Astrocyte (in vitro differentiated cells and primary cell): ENCODE data around the gene CCDC110.

ENCODE experiments used
- EZH2 ChIP-seq: IDR thresholded peaks from 2 replicates; pipeline ENCODE4 v1.6.1; 2012; ENCODE audit warnings: mild to moderate bottlenecking, low read length, inconsistent platforms; ENCODE audit not compliant: insufficient read depth
- TF ChIP-seq, protein P1 (sequence below): IDR thresholded peaks from 2 replicates; pipeline ENCODE4 v1.5.1; 2011; ENCODE audit warnings: low read depth, mild to moderate bottlenecking, inconsistent platforms, low read length, moderate library complexity; ENCODE audit not compliant: insufficient read depth

DNA sequence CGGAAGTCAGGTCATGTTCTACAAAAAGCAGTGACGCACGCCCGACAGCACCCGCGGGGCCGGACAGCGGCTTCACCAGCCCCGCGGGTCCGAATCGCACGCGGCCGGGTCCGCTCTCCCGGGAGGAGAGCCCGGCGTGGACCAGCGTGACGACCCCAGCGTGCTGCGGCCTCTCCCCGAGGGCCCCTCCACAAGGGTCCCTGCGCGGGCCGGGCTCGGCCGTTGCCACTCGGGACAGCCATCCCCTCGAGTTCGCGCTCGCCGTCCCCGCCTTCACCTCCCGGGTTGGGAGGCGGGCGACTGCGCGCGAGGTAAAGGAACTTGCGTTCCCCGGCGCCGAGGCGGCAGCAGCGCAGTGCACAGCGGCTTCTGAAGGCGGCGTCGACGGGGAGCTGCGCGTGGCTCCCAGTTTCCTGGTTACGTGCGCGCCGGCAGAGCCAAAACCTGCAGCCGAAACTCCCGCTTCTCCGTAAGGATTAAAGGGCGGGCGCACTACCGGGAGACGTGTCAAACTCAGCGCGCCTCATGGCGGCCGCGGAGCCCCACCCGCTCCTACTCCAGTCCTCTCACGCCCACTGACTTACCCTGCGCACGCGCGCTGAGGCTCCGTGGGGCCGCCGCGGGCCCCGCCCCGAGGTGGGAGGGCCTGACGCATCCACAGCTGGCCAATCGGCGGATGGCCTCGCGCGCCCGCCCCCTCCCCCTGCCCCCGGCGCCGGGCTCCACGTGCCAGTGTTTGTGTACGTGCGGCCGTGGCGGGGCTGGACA, 75.4 kb downstream of the CCDC110 start:
- no peak for TF ChIP-seq EZH2
- TF ChIP-seq, protein P1, sequence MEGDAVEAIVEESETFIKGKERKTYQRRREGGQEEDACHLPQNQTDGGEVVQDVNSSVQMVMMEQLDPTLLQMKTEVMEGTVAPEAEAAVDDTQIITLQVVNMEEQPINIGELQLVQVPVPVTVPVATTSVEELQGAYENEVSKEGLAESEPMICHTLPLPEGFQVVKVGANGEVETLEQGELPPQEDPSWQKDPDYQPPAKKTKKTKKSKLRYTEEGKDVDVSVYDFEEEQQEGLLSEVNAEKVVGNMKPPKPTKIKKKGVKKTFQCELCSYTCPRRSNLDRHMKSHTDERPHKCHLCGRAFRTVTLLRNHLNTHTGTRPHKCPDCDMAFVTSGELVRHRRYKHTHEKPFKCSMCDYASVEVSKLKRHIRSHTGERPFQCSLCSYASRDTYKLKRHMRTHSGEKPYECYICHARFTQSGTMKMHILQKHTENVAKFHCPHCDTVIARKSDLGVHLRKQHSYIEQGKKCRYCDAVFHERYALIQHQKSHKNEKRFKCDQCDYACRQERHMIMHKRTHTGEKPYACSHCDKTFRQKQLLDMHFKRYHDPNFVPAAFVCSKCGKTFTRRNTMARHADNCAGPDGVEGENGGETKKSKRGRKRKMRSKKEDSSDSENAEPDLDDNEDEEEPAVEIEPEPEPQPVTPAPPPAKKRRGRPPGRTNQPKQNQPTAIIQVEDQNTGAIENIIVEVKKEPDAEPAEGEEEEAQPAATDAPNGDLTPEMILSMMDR = no peak
